GM19099 (cell line): ENCODE measurements around the gene GBP1.

Source experiments
- POLR2A ChIP-seq: IDR thresholded peaks from 3 replicates; pipeline ENCODE4 v1.6.1; 2011; ENCODE audit warnings: low read depth; ENCODE audit not compliant: insufficient read length; ENCODE audit errors: extremely low read depth

Gene GBP1

DNA sequence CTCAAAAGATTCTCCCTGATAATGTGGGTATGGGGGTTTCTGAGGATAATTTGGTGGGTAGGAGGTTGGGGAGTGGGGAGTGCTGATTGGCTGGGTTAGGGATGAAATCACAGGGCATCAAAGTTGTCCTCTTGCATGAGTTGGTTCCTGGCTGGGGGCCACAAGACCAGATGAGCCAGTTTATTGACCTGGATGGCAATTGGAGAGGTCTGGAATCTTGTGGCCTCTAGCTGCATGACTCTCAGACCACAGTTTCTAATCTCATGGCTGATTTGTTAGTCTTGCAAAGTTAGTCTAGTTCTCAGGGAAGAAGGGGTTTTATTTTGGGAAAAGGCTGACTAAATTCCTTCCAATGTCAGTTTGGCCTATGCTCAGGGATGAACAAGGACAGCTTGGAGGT lies 3.3 kb upstream of the GBP1 start:
- no peak for TF ChIP-seq POLR2A

DNA sequence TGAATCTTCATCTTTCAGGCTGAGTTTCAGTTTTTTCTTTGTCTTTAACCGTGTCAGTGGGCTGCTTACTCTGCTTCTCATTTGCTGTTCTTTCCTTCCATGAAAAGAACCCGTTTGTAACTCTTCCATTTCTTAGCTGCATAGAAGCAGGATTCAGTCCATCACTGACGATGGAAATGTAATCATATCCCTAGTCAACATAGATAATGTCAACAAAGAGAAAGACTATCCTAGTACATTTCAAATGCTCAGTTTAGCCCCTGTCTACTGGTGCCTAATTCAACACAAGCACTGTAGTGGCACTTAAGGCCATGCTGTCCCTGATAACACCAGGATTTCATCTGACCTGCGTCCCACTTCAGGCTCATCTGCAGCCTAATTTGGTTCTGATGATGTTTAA lies 376 bp downstream of the GBP1 start:
- TF ChIP-seq POLR2A, result no peak

GRCh38 chr1:89063094-89063493 lies 1.9 kb downstream of the GBP1 start:
- TF ChIP-seq POLR2A, result no peak

GRCh38 chr1:89060091-89060490 lies 4.9 kb downstream of the GBP1 start:
- no peak for TF ChIP-seq POLR2A

DNA sequence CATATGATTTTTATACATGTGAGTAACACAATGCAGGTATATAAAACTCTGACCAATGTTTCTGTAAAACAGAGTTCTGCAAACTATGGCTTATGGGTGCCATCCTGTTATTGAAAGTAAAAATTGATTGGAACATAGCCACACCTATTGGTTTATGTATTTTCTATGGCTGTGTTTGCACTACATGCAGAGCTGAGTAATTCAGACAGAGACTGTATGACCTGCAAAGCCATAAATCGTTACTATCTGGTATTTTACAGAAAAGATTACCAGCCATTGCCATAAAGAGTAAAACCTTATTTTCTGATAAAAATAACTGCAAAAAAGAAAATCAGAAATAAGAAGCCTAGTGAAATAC lies 13.1 kb downstream of the GBP1 start:
- TF ChIP-seq POLR2A, result no peak

DNA sequence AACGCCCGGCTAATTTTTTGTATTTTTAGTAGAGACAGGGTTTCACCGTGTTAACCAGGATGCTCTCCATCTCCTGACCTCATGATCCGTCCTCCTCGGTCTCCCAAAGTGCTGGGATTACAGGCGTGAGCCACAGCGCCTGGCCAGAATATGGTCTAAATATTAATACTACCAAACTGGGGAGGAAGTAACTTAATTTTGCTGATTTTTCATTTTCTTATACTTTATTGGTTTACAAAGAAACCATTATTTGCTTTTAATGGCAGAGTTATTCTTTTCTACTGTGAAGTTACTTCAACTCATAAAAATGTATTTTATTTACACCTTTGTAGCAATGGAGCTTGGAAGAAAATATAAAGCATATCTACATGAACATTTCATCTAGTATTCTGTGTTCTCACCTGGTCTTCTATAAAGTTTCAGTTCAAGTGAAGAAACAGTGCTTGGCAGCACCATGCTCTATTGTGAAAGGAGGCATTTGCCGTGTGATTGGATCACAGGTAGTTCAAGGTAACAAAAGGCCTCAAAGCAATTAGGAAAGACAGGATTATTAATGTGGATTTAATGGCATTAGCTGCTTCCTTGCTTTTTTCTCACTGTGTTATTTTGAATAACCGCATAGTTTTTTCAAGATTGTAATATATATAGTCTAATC lies 13.6 kb downstream of the GBP1 start:
- no peak for TF ChIP-seq POLR2A

GRCh38 chr1:89050649-89051033 lies 14.4 kb downstream of the GBP1 start:
- TF ChIP-seq POLR2A, result no peak

DNA sequence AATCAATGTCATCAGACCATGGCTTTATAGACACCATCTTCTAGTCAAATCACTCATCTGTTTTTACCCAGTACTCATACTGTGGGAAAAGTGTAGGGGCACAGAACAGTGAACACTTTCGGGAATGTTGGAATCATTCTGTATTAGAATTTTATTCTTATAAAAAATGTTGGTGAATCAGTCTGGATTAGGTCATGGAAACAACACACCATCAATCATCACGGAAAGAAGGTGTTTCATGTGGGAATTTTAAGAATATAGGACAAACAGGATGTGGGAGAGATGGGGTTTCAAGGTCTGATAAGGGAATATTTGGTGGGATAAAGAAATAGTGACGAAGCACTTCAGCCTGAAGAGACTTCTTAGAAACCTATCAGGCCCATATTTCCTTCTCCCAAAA lies 17.3 kb downstream of the GBP1 start:
- TF ChIP-seq POLR2A, result no peak

- no peak for TF ChIP-seq POLR2A
These were observed 19.9 kb downstream of the GBP1 start for GRCh38 chr1:89044970-89045721.

GRCh38 chr1:89043940-89044339 lies 21.1 kb downstream of the GBP1 start:
- TF ChIP-seq POLR2A, result no peak

DNA sequence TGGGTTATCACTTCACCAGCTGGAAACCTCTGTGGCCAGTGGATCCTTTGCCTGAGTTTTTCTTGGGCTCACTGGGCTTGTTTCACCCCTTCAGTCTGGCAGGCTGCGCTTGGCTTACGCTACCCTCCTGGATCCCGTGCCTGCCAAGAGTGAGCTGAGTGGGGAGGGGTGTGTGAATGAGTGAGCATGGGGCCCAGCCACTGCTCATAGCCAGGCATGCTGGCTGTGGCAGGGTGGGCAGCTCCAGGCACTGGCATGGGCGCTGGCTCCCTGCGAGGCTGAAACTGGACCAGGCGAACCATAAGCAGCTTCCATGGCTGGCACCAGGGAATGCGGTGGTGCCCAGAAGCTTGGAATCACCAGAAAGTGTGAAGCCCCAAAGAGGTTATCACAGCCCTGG lies 22.5 kb downstream of the GBP1 start:
- TF ChIP-seq POLR2A, result no peak

- TF ChIP-seq POLR2A, result no peak
These were observed 23.3 kb downstream of the GBP1 start for GRCh38 chr1:89041721-89042120.

DNA sequence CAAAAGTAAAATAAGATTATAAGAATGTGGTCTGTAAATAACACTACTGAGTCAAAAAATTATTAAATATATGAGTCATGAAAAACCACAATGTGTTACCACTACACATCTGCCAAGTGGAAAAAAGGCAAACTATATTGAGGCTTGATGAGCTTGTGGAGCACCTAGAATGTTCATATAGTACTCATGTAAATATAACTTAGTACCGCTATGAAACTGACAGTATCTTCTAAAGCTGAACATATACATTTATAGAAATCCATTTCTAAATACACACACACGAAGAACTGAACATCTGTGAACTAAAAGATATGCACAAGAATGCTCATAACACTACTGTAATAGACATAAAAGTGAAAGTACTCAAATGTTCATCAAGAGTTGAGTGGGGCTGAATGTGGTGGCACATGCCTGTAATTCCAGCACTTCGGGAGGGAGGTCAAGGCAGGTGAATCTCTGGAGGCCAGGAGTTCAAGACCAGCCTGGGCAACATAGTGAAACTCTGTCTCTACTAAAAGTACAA lies 23.8 kb downstream of the GBP1 start:
- no peak for TF ChIP-seq POLR2A

- TF ChIP-seq POLR2A, result no peak
These were observed 24.7 kb downstream of the GBP1 start for GRCh38 chr1:89040315-89040626.

DNA sequence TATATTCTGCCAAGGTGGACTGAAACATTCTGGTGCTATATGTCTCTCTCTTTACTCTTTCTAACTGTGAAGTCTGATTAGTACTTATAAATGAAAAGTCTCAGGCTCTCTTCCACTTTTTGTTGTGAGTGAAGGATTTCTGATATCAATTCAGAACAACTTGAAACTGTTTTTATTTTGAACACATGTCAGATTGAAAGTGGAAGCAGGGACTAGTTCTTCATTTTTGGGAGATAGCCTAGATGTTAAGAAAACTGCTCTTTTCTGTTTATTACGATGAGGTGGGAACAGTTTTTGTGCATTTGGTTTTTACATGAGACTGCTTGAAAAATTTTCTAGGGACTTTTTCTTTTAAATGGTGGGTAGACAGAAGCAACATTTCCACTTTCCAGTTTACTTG lies 27.8 kb downstream of the GBP1 start:
- no peak for TF ChIP-seq POLR2A

- no peak for TF ChIP-seq POLR2A
These were observed 29.9 kb downstream of the GBP1 start for GRCh38 chr1:89035080-89035479.

DNA sequence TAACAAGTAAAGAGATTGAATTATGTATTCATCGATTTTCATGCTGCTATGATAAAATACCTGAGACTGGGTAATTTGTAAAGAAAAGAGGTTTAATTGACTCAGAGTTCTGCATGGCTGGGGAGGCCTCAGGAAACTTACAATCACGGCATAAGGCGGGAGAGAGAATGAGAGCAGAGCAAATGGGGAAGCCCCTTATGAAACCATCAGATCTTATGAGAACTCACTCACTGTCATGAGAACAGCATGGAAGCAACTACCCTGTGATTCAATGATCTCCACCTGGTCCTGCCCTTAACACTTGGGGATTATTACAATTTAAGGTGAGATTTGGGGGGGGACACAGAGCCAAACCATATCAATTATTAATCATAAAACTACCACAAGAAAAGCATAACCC lies 39.1 kb downstream of the GBP1 start:
- no peak for TF ChIP-seq POLR2A

DNA sequence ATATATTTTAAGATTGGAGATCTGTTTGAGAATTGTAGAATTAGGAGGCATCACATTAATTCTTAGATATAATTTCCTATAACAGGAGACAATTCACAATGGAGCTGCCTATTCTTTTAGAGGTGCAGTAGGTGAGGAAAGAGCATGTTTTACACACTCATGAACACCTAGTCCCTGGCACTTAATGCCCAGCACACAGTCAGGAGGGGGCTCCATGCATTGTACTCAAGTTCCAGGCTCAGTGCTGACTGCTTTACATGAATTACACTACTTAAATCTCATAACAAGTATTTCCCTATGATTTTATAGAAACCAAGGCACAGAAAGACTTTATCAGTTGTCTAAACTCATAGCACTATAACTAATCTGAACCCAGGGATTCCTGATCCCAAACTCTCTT lies 42.0 kb downstream of the GBP1 start:
- no peak for TF ChIP-seq POLR2A
